WTC11 (cell line): ENCODE results near the gene NSFL1C.
A peak's percentile ranks its signal among the peaks of the same experiment; 100 is the strongest.

Source experiments
- ATF6 ChIP-seq: sonication (generic); formaldehyde crosslinking; IDR thresholded peaks from 2 replicates; pipeline ENCODE4 v1.8.1; 2023; ENCODE audit warnings: mild to moderate bottlenecking, missing genetic modification reagents
- CDX4 ChIP-seq: fragments of 250-450 bp; sonication (Bioruptor Pico); IDR thresholded peaks from 2 replicates; pipeline ENCODE4 v1.9.0; 2021; ENCODE audit warnings: moderate library complexity, mild to moderate bottlenecking, inconsistent platforms, borderline replicate concordance
- CTCF ChIP-seq: fragments of 200-600 bp; IDR thresholded peaks from 2 replicates; pipeline ENCODE4 v1.8.0; 2022; ENCODE audit warnings: antibody characterized with exemption
- JUN ChIP-seq: sonication (generic); formaldehyde crosslinking; IDR thresholded peaks from 2 replicates; pipeline ENCODE4 v1.8.0; 2023; ENCODE audit warnings: mild to moderate bottlenecking, missing genetic modification reagents
- MAX ChIP-seq: sonication (generic); formaldehyde crosslinking; IDR thresholded peaks from 2 replicates; pipeline ENCODE4 v1.8.0; 2022; ENCODE audit warnings: mild to moderate bottlenecking, missing genetic modification reagents
- MXD4 ChIP-seq: fragments of 250-450 bp; sonication (Bioruptor Pico); IDR thresholded peaks from 2 replicates; pipeline ENCODE4 v1.8.0; 2021; ENCODE audit warnings: mild to moderate bottlenecking, moderate library complexity, borderline replicate concordance
- MYBL2 ChIP-seq: sonication (generic); formaldehyde crosslinking; IDR thresholded peaks from 2 replicates; pipeline ENCODE4 v1.8.1; 2023; ENCODE audit warnings: mild to moderate bottlenecking, moderate library complexity, missing genetic modification reagents
- SP1 ChIP-seq: sonication (generic); formaldehyde crosslinking; conservative IDR thresholded peaks from 2 replicates; pipeline ENCODE4 v1.8.1; 2022; ENCODE audit warnings: missing genetic modification reagents
- STAT6 ChIP-seq: sonication (generic); formaldehyde crosslinking; conservative IDR thresholded peaks from 2 replicates; pipeline ENCODE4 v1.8.1; 2023; ENCODE audit warnings: mild to moderate bottlenecking, low read depth, missing genetic modification reagents, moderate library complexity
- USF1 ChIP-seq: sonication (generic); formaldehyde crosslinking; IDR thresholded peaks from 2 replicates; pipeline ENCODE4 v1.8.0; 2022; ENCODE audit warnings: mild to moderate bottlenecking, missing genetic modification reagents
- ZNF138 ChIP-seq: sonication (generic); formaldehyde crosslinking; conservative IDR thresholded peaks from 2 replicates; pipeline ENCODE4 v1.8.1; 2022; ENCODE audit warnings: mild to moderate bottlenecking, moderate library complexity, missing genetic modification reagents
- ZNF263 ChIP-seq: sonication (generic); formaldehyde crosslinking; IDR thresholded peaks from 2 replicates; pipeline ENCODE4 v1.8.1; 2022; ENCODE audit warnings: low read depth, mild to moderate bottlenecking, moderate library complexity, missing genetic modification reagents
- ZNF423 ChIP-seq: fragments of 250-450 bp; sonication (Bioruptor Pico); IDR thresholded peaks from 2 replicates; pipeline ENCODE4 v2.1.2; 2022; ENCODE audit warnings: mild to moderate bottlenecking, moderate library complexity

GRCh38 chr20:1499528-1500420 is 33.1 kb upstream of the NSFL1C start:
- TF ChIP-seq USF1 (CRISPR knock-in tag) (0 out of 2 replicates have a peak, but pooled peaks have one; percentile 19), ATF6 (CRISPR knock-in tag) (no peak), CTCF (no peak), MYBL2 (CRISPR knock-in tag) (no peak), CDX4 (CRISPR knock-in tag) (no peak), ZNF138 (no peak), ZNF263 (CRISPR knock-in tag) (no peak), ZNF423 (CRISPR knock-in tag) (no peak), STAT6 (CRISPR knock-in tag) (no peak), MAX (CRISPR knock-in tag) (no peak), SP1 (CRISPR knock-in tag) (no peak), MXD4 (CRISPR knock-in tag) (no peak), JUN (CRISPR knock-in tag) (no peak)
